GM21515 (cell line): ENCODE data around the gene ARVCF.

Experiments used
- ATAC-seq: cut with Tn5 transposase; IDR thresholded peaks from one replicate; pipeline ENCODE4 v1.9.1; 2021; ENCODE audit not compliant: unreplicated experiment

Gene ARVCF

DNA sequence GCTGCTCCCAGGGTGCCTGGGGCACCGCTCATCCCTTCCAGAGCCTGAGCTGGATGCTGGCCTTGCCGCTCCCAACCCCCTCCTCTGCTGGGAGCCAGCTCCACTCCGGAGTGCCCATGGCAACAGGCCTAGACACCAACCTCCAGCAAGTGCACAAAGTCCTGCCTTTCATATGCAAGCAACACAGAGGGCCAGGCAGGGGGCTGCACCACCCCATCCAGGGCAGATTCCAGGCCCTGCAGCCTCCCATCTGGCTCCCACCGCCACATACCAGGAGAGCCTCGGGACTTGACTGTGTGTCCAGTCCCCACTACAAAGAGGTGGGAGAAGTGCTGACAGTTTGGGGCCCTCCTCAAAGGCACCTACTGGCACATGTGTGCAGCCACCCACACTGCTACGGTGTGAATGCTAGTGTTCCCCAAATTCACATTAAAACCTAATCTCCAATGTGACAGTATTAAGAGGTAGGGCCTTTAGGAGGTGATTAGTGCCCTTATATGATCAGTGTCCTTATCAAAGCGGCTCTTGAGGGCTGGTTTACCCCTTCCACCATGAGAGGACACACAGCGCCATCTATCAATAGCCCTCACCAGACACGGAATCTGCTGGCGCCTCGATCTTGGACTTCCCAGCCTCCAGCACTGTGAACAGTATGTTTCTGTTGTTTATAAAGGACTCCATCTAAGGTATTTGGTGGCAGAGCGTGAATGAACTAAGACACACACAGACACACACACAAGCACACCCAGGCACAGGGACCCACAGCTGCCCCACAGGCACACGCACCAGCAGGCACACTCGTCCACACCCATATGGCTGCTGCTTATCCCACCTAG, 16.2 kb downstream of the ARVCF start:
- no peak for ATAC-seq

DNA sequence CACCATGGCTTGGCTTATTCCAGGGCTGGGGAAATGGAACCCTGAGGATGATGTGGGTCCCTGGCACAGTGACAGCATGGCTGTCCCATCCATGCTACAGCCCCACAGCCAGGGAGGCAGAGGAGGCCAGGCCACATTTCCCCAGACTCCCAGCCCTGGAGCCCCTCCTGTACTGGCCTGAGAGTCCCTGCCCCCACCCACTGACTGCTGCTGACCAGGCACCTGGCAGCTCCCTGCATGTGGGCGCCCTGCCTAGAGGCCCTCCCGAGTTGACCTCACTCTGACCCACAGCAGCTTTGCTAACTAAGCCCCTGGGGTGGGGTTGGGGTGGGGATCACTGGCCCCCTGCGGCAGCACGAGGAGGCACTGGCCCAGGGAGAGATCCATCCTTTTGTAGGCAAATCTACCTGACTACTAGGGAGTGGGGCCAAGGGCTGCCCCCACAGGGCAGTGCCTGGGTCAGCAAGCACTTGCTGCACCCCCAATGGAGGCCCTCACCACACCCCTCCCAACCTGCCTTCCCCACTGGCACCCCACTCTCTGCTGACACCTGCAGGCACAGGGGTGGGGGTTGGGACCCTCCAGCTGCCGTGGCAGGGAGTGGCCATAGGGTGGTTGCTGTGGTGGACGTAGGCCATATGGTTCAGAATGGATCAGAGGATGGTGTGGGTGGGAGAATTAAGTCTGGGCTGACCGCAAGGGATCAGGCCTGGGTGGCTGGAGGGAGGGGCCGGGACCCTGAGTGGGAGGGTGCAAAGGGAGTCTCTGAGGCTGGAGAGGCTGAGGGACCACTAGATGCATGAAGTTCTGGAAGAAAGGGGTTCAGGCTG, 17.4 kb downstream of the ARVCF start:
- ATAC-seq = no peak

DNA sequence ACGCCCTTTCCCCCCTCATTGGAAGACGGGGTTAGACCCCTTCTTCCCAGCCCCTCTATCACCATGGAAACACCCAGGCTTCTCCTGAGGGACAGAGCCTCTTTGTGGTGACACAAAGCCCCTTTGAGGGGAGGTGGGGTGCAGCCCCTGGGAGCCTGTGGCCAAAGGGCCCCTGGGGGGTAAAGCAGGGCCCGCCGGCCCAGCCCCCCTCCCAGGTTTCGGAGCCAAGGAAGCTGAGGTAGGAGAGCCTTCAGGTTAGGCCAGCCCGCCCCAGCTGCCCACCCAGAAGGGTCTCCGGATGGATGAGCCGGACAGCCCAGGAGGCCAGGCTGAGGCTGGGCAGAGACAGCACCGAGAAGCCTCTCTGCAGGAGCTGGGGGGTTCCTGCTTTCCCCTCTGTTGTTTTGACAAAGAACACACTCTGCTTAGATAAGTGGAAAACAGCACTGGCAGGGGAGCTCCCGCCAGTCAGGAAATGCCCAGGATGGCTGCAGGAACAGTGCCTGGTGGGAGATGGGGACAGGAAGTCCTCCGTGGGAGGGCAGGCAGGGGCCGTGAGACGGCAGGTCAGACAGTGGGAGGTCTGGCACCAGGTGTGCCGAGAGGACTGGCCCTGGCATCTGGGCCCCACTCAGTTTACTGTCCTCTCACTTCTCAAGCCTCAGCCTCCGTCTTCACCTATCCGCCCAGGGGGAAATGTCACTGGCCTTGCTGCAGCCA, 18.2 kb downstream of the ARVCF start:
- ATAC-seq = no peak

DNA sequence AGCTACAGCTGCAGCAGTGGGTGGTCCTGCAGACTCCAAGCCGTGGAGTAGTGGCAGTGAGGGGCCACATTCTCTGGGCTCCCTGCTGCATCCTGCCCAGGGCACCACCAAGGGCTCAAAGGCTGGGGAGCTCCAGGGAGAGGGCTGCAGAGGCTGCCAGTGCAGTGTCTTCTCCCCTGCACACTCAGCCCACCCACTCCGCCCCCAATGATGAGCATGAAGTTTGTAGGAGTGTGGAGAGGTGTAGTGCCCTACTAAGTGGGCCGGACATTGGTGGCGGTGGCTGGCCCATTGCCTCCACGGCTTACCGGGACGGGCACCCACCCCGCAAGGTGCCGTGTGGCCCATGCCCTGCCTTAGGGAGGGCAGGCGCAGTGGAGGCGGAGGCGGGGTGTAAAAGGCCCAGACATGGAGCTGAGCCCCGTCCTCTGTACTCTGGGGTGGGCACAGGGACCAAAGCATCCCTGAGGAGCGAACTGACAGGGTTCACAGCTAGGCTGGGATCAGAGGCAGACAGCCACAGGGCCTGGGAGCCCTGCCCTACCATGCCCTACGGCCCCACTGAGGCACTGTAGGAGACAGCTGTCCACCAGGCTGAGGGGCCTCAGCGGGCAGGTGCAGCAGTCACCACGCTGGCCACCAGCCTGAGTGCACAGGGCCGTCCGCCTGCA, 18.9 kb downstream of the ARVCF start:
- ATAC-seq = no peak

DNA sequence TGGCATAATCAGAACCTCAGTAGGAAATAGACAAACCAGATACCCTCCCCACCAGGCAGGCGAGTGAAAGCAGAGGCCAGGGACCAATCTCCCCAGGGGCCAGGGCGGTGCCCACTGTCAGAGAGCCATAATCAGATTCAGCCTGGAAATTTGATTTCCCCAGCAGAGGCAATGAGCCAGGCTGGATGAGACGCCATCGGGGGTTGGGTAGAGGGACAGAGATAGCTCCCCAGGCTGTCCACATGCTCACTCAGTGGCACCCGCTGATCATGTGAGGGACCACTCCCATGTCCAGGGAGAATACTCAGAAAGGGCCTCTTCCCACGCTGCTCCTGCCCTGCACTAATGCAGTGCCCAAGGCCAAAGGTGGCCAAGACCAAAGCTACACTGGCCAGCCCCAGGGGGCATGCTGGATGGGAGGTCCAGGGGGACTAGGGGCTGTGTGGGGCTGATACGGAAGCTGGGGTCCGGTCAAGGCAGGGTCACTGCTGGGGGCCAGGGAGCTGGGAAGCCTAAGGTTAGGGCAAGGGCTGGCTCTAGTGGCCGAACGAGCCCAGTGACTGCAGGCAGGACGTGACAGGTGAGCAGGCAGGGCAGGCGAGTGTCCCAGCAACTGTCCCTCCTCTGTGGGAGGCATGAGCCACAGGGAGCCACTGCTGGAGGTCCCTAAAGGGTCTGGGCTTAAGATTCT, 19.8 kb downstream of the ARVCF start:
- no peak for ATAC-seq

DNA sequence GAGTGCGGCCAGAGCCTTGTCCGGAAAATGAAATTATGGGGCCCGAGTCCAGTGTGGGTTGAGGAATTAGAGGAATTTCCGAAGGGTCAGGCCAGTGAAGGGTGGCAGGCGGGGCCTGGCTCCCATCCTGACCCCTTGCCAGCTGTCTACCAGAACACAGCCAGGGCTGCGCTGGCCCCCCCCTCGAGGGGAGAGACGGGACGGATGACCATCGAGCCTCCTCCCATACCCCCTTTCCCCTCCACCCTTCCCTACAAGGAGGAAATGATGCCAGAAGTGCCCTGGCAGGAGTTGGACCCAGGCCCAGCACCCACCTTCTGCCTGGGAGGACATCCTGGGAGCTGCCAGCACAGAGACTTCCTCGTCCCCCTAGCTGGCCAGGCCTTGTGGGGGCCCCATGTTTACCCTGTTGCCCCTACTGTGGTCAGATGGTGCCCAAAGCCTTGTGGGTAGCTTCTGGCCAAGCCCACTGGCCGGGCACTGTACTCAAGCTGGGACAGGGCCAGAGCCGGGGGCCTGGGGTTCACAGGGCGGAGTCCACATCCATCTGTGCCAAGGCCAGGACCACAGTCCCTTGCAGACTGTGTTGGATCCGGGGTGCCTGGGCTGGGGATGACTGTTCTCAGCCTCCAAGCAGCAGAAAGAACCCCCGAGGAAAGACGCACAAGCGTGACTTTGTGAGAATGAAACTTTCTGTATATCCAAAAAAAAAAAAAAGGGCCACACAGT, 20.8 kb downstream of the ARVCF start:
- no peak for ATAC-seq

DNA sequence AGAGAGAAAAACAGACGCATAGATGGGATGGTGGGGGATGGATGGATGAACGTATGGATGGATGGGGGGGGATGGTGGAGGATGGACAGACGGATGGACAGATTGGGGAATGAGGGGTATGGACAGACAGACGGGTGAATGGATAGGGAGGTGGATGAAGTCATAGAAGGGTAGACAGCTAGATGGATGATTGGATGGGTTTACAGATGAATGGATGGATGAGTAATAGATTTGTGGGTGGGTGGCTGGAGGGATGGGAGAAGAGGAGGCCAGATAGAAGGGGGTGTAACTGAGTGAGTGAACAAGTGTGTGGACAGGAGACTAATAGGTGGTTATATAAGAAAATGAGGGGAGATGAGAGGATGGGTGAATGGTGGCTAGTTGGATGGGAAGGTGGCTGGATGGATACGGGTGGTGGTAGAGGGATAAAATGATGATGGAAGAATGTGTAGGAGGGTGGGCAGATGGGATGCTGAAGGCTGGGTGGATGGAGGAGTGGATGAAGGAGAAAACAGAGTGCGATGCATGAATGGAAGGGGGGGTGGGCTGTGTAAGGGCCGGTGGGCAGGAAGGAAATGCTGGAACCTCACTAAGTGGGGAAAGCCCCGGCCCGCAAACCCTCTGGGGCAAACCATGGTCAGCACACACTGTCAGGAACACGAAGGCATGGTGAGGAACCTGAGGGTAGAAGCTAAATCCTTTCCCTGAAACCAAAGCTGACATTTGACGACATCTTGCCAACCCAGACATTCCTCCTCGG, 21.6 kb downstream of the ARVCF start:
- ATAC-seq = no peak

DNA sequence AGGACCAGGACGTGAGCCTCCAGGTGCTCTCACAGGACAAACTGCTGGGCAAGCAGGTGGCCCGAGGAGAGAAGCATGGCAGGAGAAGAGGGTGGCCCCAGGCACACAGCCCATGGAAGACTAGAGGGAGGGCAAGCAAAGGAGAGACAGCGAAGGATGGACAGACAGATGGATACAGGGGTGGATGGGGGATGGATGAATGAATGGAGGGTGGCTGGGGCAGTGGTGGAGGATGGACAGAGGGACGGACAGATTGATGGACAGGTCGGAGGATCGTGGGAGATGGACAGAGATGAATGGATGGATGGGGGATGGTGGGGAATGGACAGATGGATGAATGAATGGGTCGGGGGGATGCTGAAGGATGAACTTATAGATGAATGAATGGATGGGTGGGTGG, 22.7 kb downstream of the ARVCF start:
- ATAC-seq = no peak

DNA sequence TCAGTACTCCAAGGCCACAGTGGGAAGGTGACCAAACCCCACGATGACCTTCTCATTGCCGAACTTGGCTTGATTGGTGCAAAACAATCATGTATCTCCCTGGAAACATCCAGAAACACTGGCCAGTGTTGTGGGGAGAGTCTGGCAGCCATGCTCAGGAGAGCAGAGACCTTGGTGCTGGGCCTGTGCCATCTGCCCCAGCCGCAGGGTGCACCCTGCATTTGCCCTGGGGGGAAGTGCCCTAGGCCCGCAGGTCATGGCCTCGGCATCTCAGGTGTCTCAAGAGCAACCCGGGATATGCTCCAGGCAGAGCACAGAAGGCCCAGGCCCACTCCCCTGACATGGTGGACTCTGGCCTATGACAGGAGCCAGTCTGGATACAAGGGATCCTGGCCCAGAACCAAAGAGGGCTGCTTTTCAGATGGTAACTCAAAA, 23.7 kb downstream of the ARVCF start:
- ATAC-seq = no peak

DNA sequence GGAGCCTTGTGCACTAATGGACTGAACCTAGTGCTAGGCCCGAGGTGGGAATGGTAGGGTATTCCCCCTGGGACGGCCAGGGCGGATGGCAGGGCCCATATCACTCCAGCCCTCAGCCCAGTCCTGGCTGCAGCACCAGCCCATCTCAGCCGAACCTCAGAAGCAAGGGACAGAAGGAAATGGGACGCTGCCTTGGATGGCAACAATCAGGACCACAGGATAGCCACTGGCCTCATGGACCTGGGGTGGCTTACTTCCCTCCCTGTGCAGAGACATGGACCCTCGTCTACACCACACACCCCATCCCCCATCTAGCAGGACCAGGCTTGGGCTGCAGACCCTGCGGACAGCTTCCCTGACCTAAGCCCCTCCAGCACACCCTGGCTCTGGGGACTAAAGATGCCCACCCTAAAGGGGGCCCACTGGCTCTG, 24.1 kb downstream of the ARVCF start:
- ATAC-seq = no peak

DNA sequence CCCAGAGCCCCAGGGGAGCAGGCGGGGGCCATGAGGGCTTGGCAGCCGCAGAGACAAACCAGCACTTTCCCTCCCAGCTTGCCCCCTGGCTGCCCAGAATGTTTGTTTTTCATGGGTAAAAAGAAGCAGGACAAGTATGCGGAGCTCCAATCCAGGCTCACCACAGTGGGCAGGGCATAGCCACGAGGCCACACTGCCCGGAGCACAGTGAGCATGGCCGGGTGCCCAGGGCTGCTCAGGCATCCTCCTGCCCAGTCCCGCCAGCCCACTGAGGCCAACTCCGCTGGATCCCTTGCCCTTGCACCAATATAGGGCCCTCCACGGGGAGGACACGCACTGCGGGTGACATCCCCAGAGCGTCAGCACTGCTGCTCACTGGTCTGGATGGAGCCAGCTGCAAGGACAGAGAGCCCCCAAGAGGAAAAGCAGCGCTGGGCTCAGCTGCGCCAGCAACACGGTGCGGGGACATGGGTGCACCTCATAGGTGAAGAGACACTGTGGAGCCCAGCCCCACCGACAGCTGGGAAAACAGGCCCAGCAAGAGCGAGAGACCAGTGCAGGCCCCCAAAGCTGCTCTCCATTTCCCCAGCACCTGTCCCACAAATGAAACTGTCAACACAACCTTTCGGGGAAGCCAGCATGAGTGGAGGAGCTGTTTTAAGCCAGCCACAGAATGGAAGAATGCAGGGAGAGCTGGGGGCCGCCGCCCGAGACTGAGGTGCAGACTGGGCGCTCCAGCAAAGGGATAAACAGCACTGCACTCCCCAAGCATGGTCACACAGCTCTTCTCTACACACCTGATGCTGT, 24.8 kb downstream of the ARVCF start:
- no peak for ATAC-seq

DNA sequence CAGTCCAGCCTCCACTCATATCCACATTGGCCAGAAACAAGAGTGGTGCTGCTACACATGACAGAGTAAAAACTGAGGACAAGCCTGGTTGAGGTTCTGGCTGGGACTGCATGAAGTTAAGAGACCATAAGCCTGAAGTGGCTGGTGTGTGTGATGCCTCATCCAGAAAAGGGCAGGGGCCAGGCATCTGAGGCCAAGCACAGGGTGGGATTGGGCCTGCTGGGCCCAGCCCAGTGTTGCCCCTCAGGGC, 25.3 kb downstream of the ARVCF start:
- no peak for ATAC-seq

DNA sequence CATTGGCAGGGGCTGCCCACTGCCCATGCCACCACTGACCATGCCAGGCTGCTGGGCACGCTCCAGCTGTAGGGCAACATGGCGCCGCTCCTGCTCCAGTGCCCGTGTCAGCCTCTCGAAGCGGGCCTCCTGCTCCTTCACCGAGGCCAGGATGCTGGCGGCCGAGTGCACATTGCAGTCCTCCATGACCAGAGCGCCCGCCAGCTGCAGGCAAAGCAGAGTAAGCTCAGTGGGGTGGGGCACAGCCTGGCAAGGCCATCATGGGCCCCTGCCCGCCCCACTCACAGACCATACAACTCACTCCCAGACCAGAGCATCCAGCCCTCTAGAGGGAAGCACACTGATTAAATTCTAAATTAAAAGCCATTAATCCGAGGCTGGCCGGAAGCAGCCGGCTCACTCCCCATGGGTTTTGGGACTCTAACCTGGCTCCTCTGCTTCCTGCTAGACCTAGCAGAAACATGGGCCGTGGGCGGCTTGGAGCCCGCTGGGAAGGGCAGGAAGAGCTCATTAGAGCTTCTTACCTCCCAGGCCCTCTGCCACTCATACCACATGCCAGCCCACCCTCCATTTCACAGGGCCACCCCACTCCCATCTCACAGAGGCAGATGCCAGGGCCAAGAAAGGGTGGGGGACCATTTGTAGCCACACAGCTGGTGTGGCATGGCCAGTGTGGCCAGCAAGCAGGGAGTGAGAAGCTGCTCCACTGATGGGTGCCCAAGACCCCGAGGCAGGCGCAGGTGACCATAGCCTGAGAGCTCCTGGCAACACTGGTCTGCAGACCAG, 25.8 kb downstream of the ARVCF start:
- ATAC-seq = no peak

DNA sequence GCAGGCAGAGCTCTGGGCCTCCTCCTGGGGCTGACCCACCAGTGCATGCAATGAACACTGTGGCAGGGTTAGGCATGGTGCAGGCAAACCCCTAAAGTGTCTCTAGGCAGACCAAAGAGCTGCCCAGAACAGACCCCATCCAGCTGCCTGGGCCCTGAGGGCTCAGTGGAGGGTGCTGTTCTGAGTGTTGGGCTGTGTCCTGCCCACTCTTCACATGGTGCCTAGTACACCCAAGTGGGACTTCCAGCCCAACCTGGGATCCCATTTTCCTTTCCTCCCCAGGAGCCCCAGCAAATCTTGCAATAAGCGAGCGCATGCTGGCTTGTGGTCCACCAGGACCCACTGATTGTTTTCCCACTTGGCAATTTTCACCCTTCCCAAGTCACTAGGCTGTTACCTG, 26.4 kb downstream of the ARVCF start:
- no peak for ATAC-seq

DNA sequence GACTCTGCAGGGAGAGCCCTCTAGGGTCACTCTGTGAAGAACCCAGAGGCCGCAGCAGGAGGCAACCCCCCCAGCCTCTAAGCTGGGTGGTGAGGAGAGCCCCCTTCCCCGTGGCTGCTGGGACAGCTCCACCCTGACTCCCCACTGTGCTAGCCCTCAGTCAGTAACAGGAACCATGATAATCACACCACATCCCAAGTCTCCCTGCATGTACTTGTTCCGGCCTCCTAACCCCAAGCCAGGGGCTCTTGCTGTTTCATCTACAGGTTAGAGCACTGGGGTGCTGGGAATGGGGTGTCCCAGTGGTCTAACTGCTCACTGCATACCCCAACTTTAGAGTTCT, 26.9 kb downstream of the ARVCF start:
- ATAC-seq = no peak

DNA sequence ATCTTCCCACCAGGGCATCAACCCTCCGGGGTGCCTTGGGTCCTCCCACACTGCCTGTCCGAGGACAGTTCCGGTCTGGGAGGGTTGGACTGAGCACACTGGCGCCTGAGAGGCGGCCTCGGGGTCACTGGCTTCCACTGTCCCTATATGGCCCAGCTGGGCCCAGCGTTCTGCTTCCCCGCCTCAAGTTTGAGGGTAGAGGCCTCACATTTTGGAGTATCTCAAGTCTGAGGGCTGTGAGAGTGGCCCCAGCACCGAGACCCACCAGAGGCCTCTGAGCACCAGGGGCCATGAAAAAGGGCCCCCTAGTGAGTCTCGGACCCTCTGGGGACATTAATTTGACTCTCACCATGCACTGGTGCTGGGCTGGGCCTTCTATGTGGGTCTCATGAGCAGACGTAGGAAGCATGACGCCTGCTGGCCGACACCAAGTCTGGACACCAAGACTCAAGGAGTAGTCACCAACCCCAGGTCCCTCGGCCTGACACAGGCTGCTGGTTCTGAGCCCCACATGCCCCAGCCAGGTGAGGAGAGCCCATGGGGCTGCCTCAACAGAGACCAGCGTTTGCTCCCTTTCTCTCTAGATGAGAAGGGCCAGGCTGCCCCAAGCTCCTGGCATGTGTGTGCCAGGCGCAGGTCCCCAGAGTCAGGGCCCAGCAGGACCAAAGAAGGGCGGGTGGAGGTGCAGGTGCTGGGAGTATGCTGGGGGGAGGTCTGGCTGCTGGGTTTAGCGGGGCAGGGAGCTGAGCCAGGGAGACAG, 27.5 kb downstream of the ARVCF start:
- ATAC-seq = no peak

DNA sequence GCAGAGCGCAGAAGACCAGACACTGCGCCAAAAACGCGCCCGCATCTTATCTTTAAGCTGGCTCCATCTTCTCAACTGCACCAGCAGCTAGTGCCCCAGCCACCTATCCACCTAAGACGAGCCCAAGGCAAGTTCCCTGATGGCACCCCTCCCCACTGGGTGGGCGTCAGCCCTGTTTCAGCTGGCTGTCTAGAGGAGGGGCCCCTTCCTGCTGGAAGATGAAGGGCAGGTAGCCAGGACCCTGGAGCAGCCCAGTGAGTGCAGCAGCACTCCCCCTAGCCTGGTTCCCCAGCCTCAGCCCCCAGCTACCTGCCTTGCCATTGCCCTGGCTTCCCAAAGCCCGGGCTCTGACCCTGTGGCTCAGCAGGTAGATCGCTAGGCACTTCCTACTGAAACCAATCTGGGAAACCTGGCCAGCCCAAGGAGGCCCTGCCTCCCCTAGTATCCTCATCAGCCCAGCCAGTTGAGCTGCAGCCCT, 28.3 kb downstream of the ARVCF start:
- no peak for ATAC-seq
